H9 (cell line): ENCODE data around the gene ABHD17B. TPM values are rescaled to one million over a fixed set of nuclear protein-coding genes. Genes with fewer than 3 reads are reported as not detected.

Source experiments
- DNase-seq: peaks from one replicate; pipeline ENCODE4 v3.0.0-alpha.2; 2017
- H2AFZ ChIP-seq: one replicate; pipeline ENCODE4 v1.6.1; 2013; ENCODE audit warnings: mild to moderate bottlenecking, low read length, control low read depth, moderate library complexity
- H2AK5ac ChIP-seq: 2 replicates; pipeline ENCODE4 v1.6.1; 2013; ENCODE audit warnings: low read length, control low read depth, mixed read lengths; ENCODE audit not compliant: insufficient read length
- H2BK120ac ChIP-seq: one replicate; pipeline ENCODE4 v1.6.1; 2013; ENCODE audit warnings: low read depth, mild to moderate bottlenecking, low read length, control low read depth, inconsistent platforms; ENCODE audit not compliant: poor library complexity, severe bottlenecking
- H2BK12ac ChIP-seq: 2 replicates; pipeline ENCODE4 v1.6.1; 2013; ENCODE audit warnings: low read length, control low read depth, mixed read lengths, low read depth; ENCODE audit not compliant: insufficient read length
- H2BK15ac ChIP-seq: 2 replicates; pipeline ENCODE4 v1.6.1; 2013; ENCODE audit warnings: low read depth, low read length, control low read depth
- H2BK20ac ChIP-seq: one replicate; pipeline ENCODE4 v1.6.1; 2013; ENCODE audit warnings: low read depth, mild to moderate bottlenecking, low read length, control low read depth, inconsistent platforms; ENCODE audit not compliant: poor library complexity, severe bottlenecking
- H2BK5ac ChIP-seq: 2 replicates; pipeline ENCODE4 v1.6.1; 2013; ENCODE audit warnings: low read length, control low read depth, mixed read lengths; ENCODE audit not compliant: insufficient read length
- H3K14ac ChIP-seq: 2 replicates; pipeline ENCODE4 v1.6.1; 2013; ENCODE audit warnings: low read length, control low read depth; ENCODE audit not compliant: insufficient read depth
- H3K18ac ChIP-seq: 2 replicates; pipeline ENCODE4 v1.6.1; 2013; ENCODE audit warnings: low read depth, mild to moderate bottlenecking, mixed read lengths, low read length, control low read depth; ENCODE audit not compliant: insufficient read length
- H3K23ac ChIP-seq: 2 replicates; pipeline ENCODE4 v1.6.1; 2013; ENCODE audit warnings: low read length, control low read depth, mixed read lengths, low read depth; ENCODE audit not compliant: insufficient read length
- H3K23me2 ChIP-seq: 2 replicates; pipeline ENCODE4 v1.6.1; 2013; ENCODE audit warnings: low read depth, mild to moderate bottlenecking, mixed read lengths, low read length, control low read depth; ENCODE audit not compliant: insufficient read length, poor library complexity, severe bottlenecking
- H3K27ac ChIP-seq: 2 replicates; pipeline ENCODE4 v1.5.1; 2013; ENCODE audit warnings: low read length, control low read depth, mixed read lengths, low read depth; ENCODE audit not compliant: insufficient read length
- H3K27me3 ChIP-seq: 2 replicates; pipeline ENCODE4 v1.6.1; 2013; ENCODE audit warnings: low read length, control low read depth, inconsistent platforms; ENCODE audit not compliant: insufficient read depth
- H3K4ac ChIP-seq: 2 replicates; pipeline ENCODE4 v1.6.1; 2013; ENCODE audit warnings: low read depth, mild to moderate bottlenecking, control low read depth, inconsistent platforms, low read length, moderate library complexity
- H3K4me1 ChIP-seq: 2 replicates; pipeline ENCODE4 v1.6.1; 2013; ENCODE audit warnings: low read length, control low read depth, inconsistent platforms; ENCODE audit not compliant: insufficient read depth
- H3K4me2 ChIP-seq: 2 replicates; pipeline ENCODE4 v1.6.1; 2013; ENCODE audit warnings: low read length, control low read depth, mixed read lengths; ENCODE audit not compliant: insufficient read length, insufficient read depth
- H3K56ac ChIP-seq: 2 replicates; pipeline ENCODE4 v1.6.1; 2013; ENCODE audit warnings: low read depth, mild to moderate bottlenecking, mixed read lengths, low read length, control low read depth; ENCODE audit not compliant: insufficient read length
- H3K79me1 ChIP-seq: 2 replicates; pipeline ENCODE4 v1.6.1; 2013; ENCODE audit warnings: low read depth, mild to moderate bottlenecking, moderate library complexity, low read length, control low read depth, inconsistent platforms; ENCODE audit not compliant: insufficient read depth, poor library complexity, severe bottlenecking
- H3K79me2 ChIP-seq: 2 replicates; pipeline ENCODE4 v1.6.1; 2013; ENCODE audit warnings: low read length, control low read depth, inconsistent platforms; ENCODE audit not compliant: insufficient read depth
- H3K9ac ChIP-seq: 2 replicates; pipeline ENCODE4 v1.6.1; 2013; ENCODE audit warnings: low read length, control low read depth, mixed read lengths; ENCODE audit not compliant: insufficient read length; ENCODE audit errors: extremely low read depth
- H3K9me3 ChIP-seq: one replicate; pipeline ENCODE4 v1.6.1; 2013; ENCODE audit warnings: low read depth, low read length, inconsistent platforms; ENCODE audit not compliant: control insufficient read depth
- H3T11ph ChIP-seq: one replicate; pipeline ENCODE4 v1.6.1; 2013; ENCODE audit warnings: mild to moderate bottlenecking, low read length, control low read depth, inconsistent platforms
- H4K20me1 ChIP-seq: one replicate; pipeline ENCODE4 v1.6.1; 2013; ENCODE audit not compliant: control insufficient read depth, insufficient read length, insufficient read depth
- H4K5ac ChIP-seq: 2 replicates; pipeline ENCODE4 v1.6.1; 2013; ENCODE audit warnings: low read depth, mild to moderate bottlenecking, mixed read lengths, low read length, control low read depth; ENCODE audit not compliant: insufficient read length
- H4K8ac ChIP-seq: replicated peaks from 2 replicates; pipeline ENCODE4 v1.6.1; 2013; ENCODE audit warnings: low read length, control low read depth, mixed read lengths, low read depth; ENCODE audit not compliant: insufficient read length
- H4K91ac ChIP-seq: 2 replicates; pipeline ENCODE4 v1.6.1; 2013; ENCODE audit warnings: low read depth, mild to moderate bottlenecking, moderate library complexity, mixed read lengths, low read length, control low read depth; ENCODE audit not compliant: insufficient read length
- H3K27ac Mint-ChIP-seq, 3 experiments: 2 replicates in 2 of 3; 3 replicates in 1 of 3; pipeline ENCODE4 v1.8.0; 2020 to 2021; ENCODE audit warnings: mixed read lengths in 3 of 3, mild to moderate bottlenecking in 1 of 3, moderate library complexity in 1 of 3
- H3K27me3 Mint-ChIP-seq: 2 replicates; pipeline ENCODE4 v1.8.0; 2021; ENCODE audit warnings: low read depth, mild to moderate bottlenecking, moderate library complexity, mixed read lengths
- H3K36me3 Mint-ChIP-seq, 3 experiments: 2 replicates in 2 of 3; 3 replicates in 1 of 3; pipeline ENCODE4 v1.8.0; 2020 to 2021; ENCODE audit warnings: low read depth in 3 of 3, mixed read lengths in 3 of 3; ENCODE audit not compliant: insufficient read depth in 1 of 3
- H3K4me1 Mint-ChIP-seq, 2 experiments: 2 replicates each; pipeline ENCODE4 v1.8.0; 2020; ENCODE audit warnings: mixed read lengths in 2 of 2
- H3K4me3 Mint-ChIP-seq, 2 experiments: 2 replicates in 1 of 2; 3 replicates in 1 of 2; pipeline ENCODE4 v1.8.0; 2020 to 2021; ENCODE audit warnings: mild to moderate bottlenecking in 2 of 2, mixed read lengths in 2 of 2, moderate library complexity in 1 of 2
- H3K9me3 Mint-ChIP-seq, 2 experiments: 2 replicates in 1 of 2; 3 replicates in 1 of 2; pipeline ENCODE4 v1.8.0; 2020; ENCODE audit warnings: mild to moderate bottlenecking in 2 of 2, mixed read lengths in 2 of 2, moderate library complexity in 1 of 2
- CTCF ChIP-seq: fragments of 200-600 bp; sonication (generic); conservative IDR thresholded peaks from 3 replicates; pipeline ENCODE4 v1.8.0; 2021; ENCODE audit warnings: antibody characterized with exemption, mild to moderate bottlenecking
- total RNA-seq: library from RNA; stranded (reverse); gene quantifications from 2 replicates; pipeline ENCODE4 v1.2.1, GENCODE V29; 2021

ABHD17B gene
- total RNA-seq, 1 experiment from 2014 or later: 67.6 TPM

- Mint-ChIP-seq H3K4me1 (peaks cover 54 to 66% of the 10 kb centered on the region in 2 experiments), H3K27me3 (no peaks in the 10 kb centered on the region), H3K4me3 (no peak overlapping the region), H3K27ac (peak overlapping the region; percentile 96 to 99 (median 98)), H3K9me3 (peaks cover 29 to 34% of the 10 kb centered on the region in 2 experiments), H3K36me3 (peaks cover 38 to 48% (median 40%) of the 10 kb centered on the region in 3 experiments)
- peak overlapping the region; percentile 90 for H3K27ac ChIP-seq
- H2AK5ac ChIP-seq: no peak overlapping the region
- H2BK12ac ChIP-seq: no peak overlapping the region
- peak overlapping the region; percentile 2 for H3K4me2 ChIP-seq
- no peaks in the 10 kb centered on the region for H3K79me1 ChIP-seq
- no peak overlapping the region for H2BK5ac ChIP-seq
- peaks cover 11% of the 10 kb centered on the region for H3K9me3 ChIP-seq
- peak overlapping the region; percentile 77; the same call in 1 of the 2 replicates for H3K14ac ChIP-seq
- no peak overlapping the region for H2BK120ac ChIP-seq
- H4K5ac ChIP-seq: no peak overlapping the region
- no peak overlapping the region for H3K18ac ChIP-seq
- no peak overlapping the region for H3K9ac ChIP-seq
- H2BK15ac ChIP-seq: no peak overlapping the region
- no peak overlapping the region for H2AFZ ChIP-seq
- no peak overlapping the region for H3K56ac ChIP-seq
- peak; percentile 63 for DNase-seq
- H3K23ac ChIP-seq: no peak overlapping the region
- H4K91ac ChIP-seq: no peak overlapping the region
- no peaks in the 10 kb centered on the region for H3K23me2 ChIP-seq
- peak overlapping the region; percentile 43 for H3T11ph ChIP-seq
- H3K4me1 ChIP-seq: peaks cover 6% of the 10 kb centered on the region; the same call in 1 of the 2 replicates
- TF ChIP-seq CTCF: no peak
- H3K79me2 ChIP-seq: peaks cover 15% of the 10 kb centered on the region; the same call in 1 of the 2 replicates
- H4K8ac ChIP-seq: no peak overlapping the region
- no peaks in the 10 kb centered on the region for H3K27me3 ChIP-seq
- H2BK20ac ChIP-seq: no peak overlapping the region
- H3K4ac ChIP-seq: no peak overlapping the region
- H4K20me1 ChIP-seq: no peaks in the 10 kb centered on the region
Measured at GRCh38 chr9:71921190-71921814, 10.3 kb upstream of the ABHD17B start.
